ENCODE data around the gene C1QTNF2. TPM values are rescaled to one million over a fixed set of nuclear protein-coding genes. Genes with fewer than 3 reads are reported as not detected.
A peak's percentile ranks its signal among the peaks of the same experiment; 100 is the strongest.

Gene C1QTNF2
- 3.7 TPM for total RNA-seq

GRCh38 chr5:160369990-160370712 lies at the start of gene C1QTNF2:
C1QTNF2 (minus strand) TSS chr5:160370626; CDS start chr5:160355011, 15,615 bp downstream.
- intact Hi-C loops (cut with DNase I) = no loop called here
- peaks cover 0 to 13% of the 10 kb centered on the region in 2 donors for H3K4me1 ChIP-seq
- no peak for TF ChIP-seq CTCF (IDR thresholded peaks at IDR 0.05)
- no peaks in the 10 kb centered on the region for H3K9me3 ChIP-seq
- H3K27ac ChIP-seq = peak within 1 kb of the TSS; percentile 69 to 81
- peak in 1 of 2 donors; percentile 82 for DNase-seq (ENCODE audit: low spot score in 2 of 2)
- no peaks in the 10 kb centered on the region for H3K27me3 ChIP-seq
- no peaks in the 10 kb centered on the region for H3K36me3 ChIP-seq
- peak within 1 kb of the TSS; percentile 82 to 90 for H3K4me3 ChIP-seq

GRCh38 chr5:160420331-160420610 lies 49.8 kb upstream of the C1QTNF2 start:
- DNase-seq (ENCODE audit: low spot score in 2 of 2) = no peak
- H3K9me3 ChIP-seq = no peaks in the 10 kb centered on the region
- peak overlapping the region in 1 of 2 donors; percentile 88 for H3K4me3 ChIP-seq
- H3K4me1 ChIP-seq = peaks cover 6 to 20% of the 10 kb centered on the region in 2 donors
- H3K36me3 ChIP-seq = no peaks in the 10 kb centered on the region
- TF ChIP-seq CTCF (IDR thresholded peaks at IDR 0.05) = no peak
- H3K27me3 ChIP-seq = no peaks in the 10 kb centered on the region
- peak overlapping the region in 1 of 2 donors; percentile 10 for H3K27ac ChIP-seq
- intact Hi-C loops (cut with DNase I) = no loop called here

- intact Hi-C loops (cut with DNase I) = no loop called here
- Histone ChIP-seq H3K36me3 (peaks cover 0 to 6% of the 10 kb centered on the region in 2 donors), H3K4me1 (peaks cover 6 to 20% of the 10 kb centered on the region in 2 donors), H3K9me3 (no peaks in the 10 kb centered on the region), H3K4me3 (peak overlapping the region; percentile 88 to 89), H3K27ac (peak overlapping the region; percentile 88 to 89), H3K27me3 (no peaks in the 10 kb centered on the region)
- DNase-seq (ENCODE audit: low spot score in 2 of 2) = no peak
- no peak for TF ChIP-seq CTCF (IDR thresholded peaks at IDR 0.05)
Measured at GRCh38 chr5:160419458-160420330, 49.3 kb upstream of the C1QTNF2 start.

- Histone ChIP-seq H3K4me1 (peaks cover 6 to 20% of the 10 kb centered on the region in 2 donors), H3K36me3 (peaks cover 5 to 15% of the 10 kb centered on the region in 2 donors), H3K27ac (peak within 1 kb of the TSS; percentile 88 to 89), H3K4me3 (peak within 1 kb of the TSS; percentile 88 to 89), H3K9me3 (no peaks in the 10 kb centered on the region), H3K27me3 (no peaks in the 10 kb centered on the region)
- TF ChIP-seq CTCF (IDR thresholded peaks at IDR 0.05) = no peak
- DNase-seq (ENCODE audit: low spot score in 2 of 2) = peak; percentile 80 to 97
- intact Hi-C loops (cut with DNase I) = no loop called here
Measured at GRCh38 chr5:160418561-160419457, 48.4 kb upstream of the C1QTNF2 start, which contains the start of gene SLU7. SLU7 (minus strand) TSS chr5:160419081; CDS start chr5:160415294, 3,787 bp downstream.
